ENCODE measurements around the gene AACS.

GRCh38 chr12:125134576-125134975, 69.3 kb downstream of the AACS start:
- no peak for TF ChIP-seq POLR2A (IDR thresholded peaks at IDR 0.05; ENCODE audit: low read depth, low read length)
- no peak for TF ChIP-seq NFE2L2 (IDR thresholded peaks at IDR 0.05; ENCODE audit: low read depth, low read length)
- no peak for TF ChIP-seq CTCF (conservative IDR thresholded peaks at IDR 0.05; ENCODE audit: low read depth, low read length)
- no peak for TF ChIP-seq MAFK (IDR thresholded peaks at IDR 0.05; ENCODE audit: low read depth, low read length)
